ENCODE measurements around the gene RNPS1.

The RNPS1 gene

DNA sequence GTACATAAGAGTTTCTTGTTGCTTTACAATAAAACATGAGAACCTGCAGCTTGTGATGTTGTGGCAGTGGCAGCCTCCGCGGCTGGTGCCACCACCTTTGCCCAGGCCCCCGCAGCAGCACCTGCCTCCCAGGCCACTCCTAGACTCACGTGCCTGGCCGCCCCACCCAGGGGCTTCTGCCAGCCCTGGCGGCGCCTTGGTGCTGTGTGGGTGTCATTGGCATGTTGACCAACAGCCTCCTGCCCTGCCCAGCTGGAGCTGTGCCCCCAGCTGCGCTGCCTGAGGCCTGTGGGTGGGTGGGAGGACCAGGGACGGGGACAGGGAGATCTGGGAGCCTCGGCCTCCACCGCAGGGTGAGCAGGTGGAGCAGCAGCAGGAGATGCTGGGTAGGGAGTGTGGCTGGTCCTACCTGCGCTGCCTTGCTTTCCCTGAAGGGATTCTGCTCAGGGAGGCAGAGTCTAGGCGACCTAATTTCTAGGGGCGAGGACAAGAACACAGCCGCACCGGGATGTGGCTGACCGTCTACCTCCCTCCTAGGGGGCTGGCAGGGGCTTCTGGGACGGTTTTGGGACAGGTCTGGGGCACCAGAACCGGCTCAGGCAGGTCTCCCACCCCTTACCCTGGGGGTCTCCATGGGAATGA lies 32.1 kb downstream of the RNPS1 start:
- ATAC-seq = no peak
- H3K27me3 Mint-ChIP-seq = no peaks in the 10 kb centered on the region
- H3K4me3 Mint-ChIP-seq = no peak overlapping the region
- H3K9me3 Mint-ChIP-seq = no peaks in the 10 kb centered on the region
- no peaks in the 10 kb centered on the region for H3K4me1 Mint-ChIP-seq
- H3K27ac Mint-ChIP-seq = no peak overlapping the region
- H3K36me3 Mint-ChIP-seq = peaks cover 41% of the 10 kb centered on the region

DNA sequence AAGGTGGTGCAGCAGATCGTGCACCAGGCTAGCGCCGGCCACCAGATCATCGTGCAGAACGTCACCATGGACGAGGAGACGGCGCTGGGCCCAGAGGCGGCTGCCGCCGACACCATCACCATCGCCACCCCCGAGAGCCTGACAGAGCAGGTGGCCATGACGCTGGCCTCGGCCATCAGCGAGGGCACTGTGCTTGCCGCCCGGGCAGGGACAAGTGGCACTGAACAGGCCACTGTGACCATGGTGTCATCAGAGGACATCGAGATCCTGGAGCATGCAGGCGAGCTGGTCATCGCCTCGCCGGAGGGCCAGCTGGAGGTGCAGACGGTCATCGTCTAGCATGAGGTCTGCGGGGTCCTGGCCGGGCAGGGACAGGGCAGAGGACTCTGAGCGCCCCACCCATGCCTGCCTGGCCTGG lies 32.7 kb downstream of the RNPS1 start:
- H3K27ac Mint-ChIP-seq = no peak overlapping the region
- no peak overlapping the region for H3K4me3 Mint-ChIP-seq
- no peaks in the 10 kb centered on the region for H3K9me3 Mint-ChIP-seq
- H3K27me3 Mint-ChIP-seq = no peaks in the 10 kb centered on the region
- ATAC-seq = no peak
- H3K36me3 Mint-ChIP-seq = peaks cover 42% of the 10 kb centered on the region
- no peaks in the 10 kb centered on the region for H3K4me1 Mint-ChIP-seq

DNA sequence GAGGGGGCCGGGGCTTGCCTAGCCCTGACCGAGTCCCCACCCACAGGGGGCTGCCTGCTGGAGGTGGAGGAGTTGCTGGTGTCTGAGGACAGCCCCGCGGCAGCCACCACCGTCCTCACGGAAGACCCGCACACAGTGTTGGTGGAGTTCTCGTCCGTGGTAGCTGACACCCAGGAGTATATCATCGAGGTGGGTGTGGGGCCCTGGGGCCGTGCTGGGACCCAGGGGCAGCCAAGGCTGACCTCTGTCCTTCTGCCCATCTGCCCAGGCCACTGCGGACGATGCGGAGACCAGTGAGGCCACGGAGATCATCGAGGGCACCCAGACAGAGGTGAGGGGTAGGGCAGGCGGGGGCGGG lies 33.1 kb downstream of the RNPS1 start:
- no peaks in the 10 kb centered on the region for H3K27me3 Mint-ChIP-seq
- H3K4me1 Mint-ChIP-seq = no peaks in the 10 kb centered on the region
- ATAC-seq = no peak
- H3K36me3 Mint-ChIP-seq = peaks cover 45% of the 10 kb centered on the region
- no peak overlapping the region for H3K27ac Mint-ChIP-seq
- H3K4me3 Mint-ChIP-seq = no peak overlapping the region
- no peaks in the 10 kb centered on the region for H3K9me3 Mint-ChIP-seq

DNA sequence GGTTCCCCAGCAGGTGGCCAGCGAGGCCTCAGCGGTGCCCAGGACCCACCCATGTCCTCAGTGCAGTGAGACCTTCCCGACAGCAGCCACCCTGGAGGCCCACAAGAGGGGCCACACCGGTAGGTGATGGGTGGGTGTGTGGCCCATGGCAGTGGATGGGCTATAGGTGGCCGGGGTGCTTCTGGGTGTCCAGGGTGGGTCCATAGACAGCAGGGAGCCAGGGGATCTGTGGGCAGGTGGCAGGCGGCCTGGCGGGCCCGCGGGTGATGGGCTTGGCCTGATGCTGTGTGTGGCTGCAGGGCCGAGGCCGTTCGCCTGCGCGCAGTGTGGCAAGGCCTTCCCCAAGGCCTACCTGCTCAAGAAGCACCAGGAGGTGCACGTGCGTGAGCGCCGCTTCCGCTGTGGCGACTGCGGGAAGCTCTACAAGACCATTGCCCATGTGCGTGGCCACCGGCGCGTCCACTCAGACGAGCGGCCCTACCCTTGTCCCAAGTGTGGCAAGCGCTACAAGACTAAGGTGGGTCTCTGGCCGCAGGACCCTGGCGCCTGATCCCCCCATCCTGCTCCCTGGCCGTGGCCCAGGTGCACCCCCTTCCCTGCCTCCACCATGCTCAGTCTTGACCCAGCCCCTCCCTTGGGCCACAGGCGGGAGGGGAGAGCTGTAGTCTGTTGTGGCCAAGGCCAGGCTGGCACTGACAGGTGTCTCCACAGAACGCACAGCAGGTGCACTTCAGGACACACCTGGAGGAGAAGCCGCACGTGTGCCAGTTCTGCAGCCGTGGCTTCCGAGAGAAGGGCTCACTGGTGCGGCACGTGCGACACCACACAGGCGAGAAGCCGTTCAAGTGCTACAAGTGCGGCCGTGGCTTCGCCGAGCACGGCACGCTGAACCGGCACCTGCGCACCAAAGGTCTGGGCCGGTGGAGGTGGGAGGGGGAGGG lies 33.8 kb downstream of the RNPS1 start:
- H3K4me1 Mint-ChIP-seq = no peaks in the 10 kb centered on the region
- H3K4me3 Mint-ChIP-seq = no peak overlapping the region
- H3K27ac Mint-ChIP-seq = no peak overlapping the region
- H3K27me3 Mint-ChIP-seq = no peaks in the 10 kb centered on the region
- H3K9me3 Mint-ChIP-seq = no peaks in the 10 kb centered on the region
- H3K36me3 Mint-ChIP-seq = peaks cover 45% of the 10 kb centered on the region
- no peak for ATAC-seq

DNA sequence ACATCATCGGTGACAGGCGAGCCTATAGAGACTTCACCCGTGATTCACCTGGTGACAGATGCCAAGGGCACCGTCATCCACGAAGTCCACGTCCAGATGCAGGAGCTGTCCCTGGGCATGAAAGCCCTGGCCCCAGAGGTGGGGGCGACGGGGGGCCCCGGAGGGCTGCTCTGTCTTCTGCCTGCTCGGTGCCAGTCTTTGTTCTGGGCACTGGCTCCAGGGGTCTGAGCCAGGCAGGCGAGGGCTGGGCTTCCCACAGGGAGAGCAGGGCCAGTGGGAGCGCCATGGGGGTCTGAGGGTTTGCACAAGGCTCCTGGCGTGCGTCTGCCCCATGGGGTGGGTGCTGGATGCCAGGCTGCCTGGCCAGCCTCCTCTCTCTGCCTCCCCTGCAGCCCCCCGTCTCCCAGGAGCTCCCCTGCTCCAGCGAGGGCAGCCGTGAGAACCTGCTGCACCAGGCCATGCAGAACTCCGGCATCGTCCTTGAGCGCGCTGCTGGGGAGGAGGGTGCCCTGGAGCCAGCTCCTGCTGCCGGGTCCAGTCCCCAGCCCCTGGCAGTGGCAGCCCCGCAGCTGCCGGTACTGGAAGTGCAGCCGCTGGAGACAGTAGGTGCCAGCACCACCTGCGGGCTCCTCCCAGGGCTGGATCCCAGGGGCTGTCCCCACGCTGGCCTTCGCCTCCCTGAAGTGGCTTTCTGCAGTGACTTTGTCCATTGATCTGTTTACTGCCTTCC lies 34.7 kb downstream of the RNPS1 start:
- Mint-ChIP-seq H3K27me3 (no peaks in the 10 kb centered on the region), H3K27ac (no peak overlapping the region), H3K9me3 (no peaks in the 10 kb centered on the region), H3K4me1 (no peaks in the 10 kb centered on the region), H3K4me3 (no peak overlapping the region), H3K36me3 (peaks cover 49% of the 10 kb centered on the region)
- ATAC-seq = no peak

DNA sequence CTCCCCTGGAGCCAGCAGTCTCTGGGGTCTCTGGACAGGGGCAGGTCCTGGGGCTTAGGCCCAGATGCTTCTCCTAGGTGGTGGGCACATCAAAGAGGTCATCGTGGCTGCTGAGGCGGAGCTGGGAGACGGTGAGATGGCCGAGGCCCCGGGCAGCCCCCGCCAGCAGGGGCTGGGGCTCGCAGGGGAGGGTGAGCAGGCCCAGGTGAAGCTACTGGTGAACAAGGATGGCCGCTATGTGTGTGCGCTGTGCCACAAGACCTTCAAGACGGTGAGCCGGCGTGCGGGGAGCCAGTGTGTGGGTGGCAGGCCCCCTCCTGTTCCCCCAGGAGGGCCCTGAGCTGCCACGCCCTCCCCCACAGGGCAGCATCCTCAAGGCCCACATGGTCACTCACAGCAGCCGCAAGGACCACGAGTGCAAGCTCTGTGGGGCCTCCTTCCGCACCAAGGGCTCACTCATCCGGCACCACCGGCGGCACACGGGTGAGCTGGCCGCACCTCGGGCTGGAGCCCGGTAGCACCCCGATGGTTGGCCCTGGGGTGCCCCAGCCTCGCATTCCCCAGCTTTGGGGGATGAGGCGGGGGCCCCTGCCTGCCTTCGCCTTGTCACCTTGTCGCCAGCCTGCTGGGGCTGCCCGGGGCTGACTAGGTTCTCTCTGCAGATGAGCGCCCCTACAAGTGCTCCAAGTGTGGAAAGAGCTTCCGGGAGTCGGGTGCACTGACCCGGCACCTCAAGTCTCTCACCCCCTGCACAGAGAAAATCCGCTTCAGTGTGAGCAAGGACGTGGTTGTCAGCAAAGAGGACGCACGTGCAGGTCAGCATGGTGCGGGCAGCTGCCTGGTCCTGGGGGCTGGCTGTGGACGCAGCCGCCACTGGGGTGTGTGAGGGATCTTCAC lies 35.6 kb downstream of the RNPS1 start:
- Mint-ChIP-seq H3K36me3 (peaks cover 49% of the 10 kb centered on the region), H3K9me3 (no peaks in the 10 kb centered on the region), H3K27me3 (no peaks in the 10 kb centered on the region), H3K27ac (no peak overlapping the region), H3K4me3 (no peak overlapping the region), H3K4me1 (no peaks in the 10 kb centered on the region)
- ATAC-seq = no peak

DNA sequence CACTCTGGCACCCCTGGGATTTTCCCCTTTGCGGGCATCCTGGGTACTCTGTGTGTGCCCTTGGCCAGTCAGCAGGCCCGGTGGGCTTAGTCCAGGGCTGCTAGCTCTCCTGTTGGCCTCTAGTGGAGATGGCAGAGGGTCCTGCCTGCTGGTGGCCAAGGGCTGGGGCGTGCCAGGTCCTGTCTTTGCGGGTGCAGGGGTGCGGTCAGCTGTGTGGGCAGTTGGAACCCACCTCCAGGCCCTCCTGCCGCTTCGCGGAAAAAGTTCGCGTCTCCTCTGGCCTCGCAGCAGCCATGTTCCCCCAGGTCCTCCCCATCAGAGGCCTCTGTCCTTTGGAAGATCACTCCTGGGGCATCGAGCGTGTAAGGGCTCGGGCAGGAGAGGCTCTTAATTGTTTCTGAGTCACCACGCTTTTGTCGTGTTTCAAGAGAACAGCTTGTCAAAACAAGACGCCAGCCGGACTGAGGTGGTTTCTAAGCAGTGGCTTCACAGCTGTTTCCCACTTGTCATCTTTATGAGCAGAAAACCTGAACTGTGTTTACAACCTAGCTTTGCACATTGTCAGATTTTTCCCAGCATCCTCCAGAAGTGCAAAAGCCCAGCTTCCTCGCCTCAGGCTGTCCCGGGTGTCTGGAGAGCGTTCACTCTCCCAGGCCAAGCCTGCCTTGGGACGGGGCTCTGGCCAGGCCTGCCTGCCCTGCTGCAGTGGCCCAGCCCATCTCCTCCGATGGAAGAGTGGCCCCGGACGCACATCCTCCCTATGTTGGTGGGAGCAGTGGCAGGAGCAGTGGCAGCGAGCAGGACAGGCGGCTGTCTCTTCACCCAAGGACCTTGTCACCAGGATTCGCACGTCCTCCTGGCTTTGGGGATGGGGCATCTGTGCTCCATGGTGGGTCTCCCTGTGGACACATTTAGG lies 36.7 kb downstream of the RNPS1 start:
- no peaks in the 10 kb centered on the region for H3K27me3 Mint-ChIP-seq

DNA sequence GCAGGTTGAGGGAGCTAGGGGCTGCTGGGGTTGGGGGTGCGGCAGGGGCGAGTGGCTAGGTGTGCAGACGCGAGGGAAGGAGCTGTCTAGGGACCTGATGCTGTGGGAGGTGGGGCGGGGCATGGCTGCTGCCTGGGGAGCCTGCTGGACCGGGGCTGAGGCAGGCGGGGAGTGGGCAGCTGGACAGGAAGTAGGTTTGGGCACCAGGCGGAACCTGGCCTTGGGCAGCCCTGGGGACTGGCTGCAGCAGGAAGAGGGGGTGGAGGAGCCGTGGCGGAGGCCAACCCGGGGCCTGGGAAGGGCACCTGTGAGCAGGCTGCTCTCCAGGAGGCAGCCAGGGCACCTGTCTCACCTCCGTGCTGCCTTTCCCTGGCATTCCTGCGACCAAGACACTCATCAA lies 37.5 kb downstream of the RNPS1 start:
- H3K27me3 Mint-ChIP-seq = no peaks in the 10 kb centered on the region
- ATAC-seq = no peak
- no peaks in the 10 kb centered on the region for H3K4me1 Mint-ChIP-seq
- H3K36me3 Mint-ChIP-seq = peaks cover 43% of the 10 kb centered on the region
- H3K4me3 Mint-ChIP-seq = no peak overlapping the region
- H3K9me3 Mint-ChIP-seq = no peaks in the 10 kb centered on the region
- H3K27ac Mint-ChIP-seq = no peak overlapping the region

More for the DNA sequence above, 36.7 kb downstream of the RNPS1 start:
- Mint-ChIP-seq H3K4me3 (no peak overlapping the region), H3K27ac (no peak overlapping the region), H3K9me3 (no peaks in the 10 kb centered on the region), H3K4me1 (no peaks in the 10 kb centered on the region), H3K36me3 (peaks cover 49% of the 10 kb centered on the region)
- no peak for ATAC-seq

DNA sequence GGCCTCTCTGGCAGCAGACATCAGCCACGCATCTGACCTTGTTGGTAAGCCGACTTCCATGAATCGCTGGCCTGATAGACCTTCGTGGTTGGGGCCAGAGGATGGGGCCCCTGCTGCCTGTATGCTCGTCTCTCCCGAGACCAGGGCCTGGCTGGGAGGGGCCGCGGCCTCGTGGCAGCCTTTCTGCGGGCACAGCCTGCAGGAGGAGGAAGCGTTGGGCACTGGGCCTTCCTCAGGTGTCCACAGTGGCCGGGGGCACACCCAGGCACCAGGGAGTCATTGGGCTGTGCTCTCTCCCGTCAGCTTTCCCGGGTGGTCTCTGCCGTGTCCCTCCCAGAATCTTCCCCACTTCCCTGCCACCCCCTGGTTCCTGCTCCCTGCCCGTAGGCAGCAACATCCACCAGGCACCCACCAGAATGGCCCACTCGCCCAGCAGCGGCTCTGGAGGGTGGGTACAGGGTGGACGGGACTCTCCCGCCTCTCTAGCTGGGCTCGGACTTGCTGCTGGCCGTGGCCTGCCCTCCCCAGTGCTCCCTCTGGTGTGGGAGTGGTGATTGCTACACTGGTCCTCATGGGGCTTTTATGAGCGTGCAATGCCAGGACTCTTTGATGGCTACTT lies 38.2 kb downstream of the RNPS1 start:
- H3K9me3 Mint-ChIP-seq = no peaks in the 10 kb centered on the region
- no peak overlapping the region for H3K4me3 Mint-ChIP-seq
- ATAC-seq = no peak
- peaks cover 3% of the 10 kb centered on the region for H3K4me1 Mint-ChIP-seq
- no peaks in the 10 kb centered on the region for H3K27me3 Mint-ChIP-seq
- H3K27ac Mint-ChIP-seq = no peak overlapping the region
- peaks cover 36% of the 10 kb centered on the region for H3K36me3 Mint-ChIP-seq

DNA sequence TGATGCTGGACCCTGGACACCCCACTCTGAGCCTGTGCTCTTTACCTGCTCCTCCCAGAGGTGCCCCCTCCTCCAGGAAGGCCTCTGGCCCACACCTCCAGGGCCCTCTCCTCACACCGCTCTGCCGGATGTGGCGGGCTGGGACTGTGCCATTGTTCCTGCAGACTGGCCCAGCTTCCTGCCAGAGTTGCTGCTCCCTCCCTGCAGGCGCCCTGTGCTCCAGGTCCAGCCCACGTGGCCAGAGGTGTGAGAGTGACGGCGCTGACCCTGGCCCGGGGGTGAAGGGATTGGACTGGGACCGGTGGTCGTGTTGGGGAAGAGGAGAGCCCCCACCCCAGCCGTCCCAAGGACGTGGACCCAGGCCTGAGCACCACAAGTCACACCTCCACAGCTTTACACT lies 38.8 kb downstream of the RNPS1 start:
- Mint-ChIP-seq H3K27ac (no peak overlapping the region), H3K4me1 (peaks cover 10% of the 10 kb centered on the region), H3K9me3 (no peaks in the 10 kb centered on the region), H3K27me3 (no peaks in the 10 kb centered on the region), H3K4me3 (no peak overlapping the region), H3K36me3 (peaks cover 31% of the 10 kb centered on the region)
- ATAC-seq = no peak

DNA sequence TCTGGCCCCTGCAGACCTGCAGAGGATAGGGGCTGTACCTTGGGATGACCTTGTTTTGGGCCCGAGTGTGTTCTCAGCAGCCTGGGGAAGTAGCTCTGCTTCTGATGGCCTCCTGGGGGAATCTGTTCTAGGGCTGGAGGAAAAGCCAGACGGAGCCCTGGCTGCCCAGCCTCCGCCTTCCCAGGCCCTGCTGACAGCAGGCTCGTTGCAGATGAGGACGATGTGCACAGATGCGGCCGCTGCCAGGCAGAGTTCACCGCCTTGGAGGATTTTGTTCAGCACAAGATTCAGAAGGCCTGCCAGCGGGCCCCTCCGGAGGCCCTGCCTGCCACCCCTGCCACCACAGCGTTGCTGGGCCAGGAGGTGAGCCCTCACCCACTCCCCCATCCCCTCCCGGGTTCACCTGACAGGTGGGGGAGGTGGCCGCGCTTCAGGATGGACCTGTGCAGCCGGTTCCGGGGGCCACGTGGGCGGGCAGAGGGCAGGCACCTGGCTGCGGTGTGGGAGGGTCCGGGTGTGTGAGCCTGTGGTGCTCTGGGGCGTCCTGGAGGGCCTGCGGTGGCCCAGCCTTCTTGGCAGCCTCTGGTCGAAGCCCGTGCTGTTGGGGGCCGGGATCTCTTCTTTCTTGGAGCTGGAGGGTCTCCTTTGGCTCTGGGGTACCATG lies 39.6 kb downstream of the RNPS1 start:
- ATAC-seq = no peak
- Mint-ChIP-seq H3K9me3 (no peaks in the 10 kb centered on the region), H3K27me3 (no peaks in the 10 kb centered on the region), H3K4me1 (peaks cover 12% of the 10 kb centered on the region), H3K27ac (no peak overlapping the region), H3K4me3 (no peak overlapping the region), H3K36me3 (peaks cover 24% of the 10 kb centered on the region)

DNA sequence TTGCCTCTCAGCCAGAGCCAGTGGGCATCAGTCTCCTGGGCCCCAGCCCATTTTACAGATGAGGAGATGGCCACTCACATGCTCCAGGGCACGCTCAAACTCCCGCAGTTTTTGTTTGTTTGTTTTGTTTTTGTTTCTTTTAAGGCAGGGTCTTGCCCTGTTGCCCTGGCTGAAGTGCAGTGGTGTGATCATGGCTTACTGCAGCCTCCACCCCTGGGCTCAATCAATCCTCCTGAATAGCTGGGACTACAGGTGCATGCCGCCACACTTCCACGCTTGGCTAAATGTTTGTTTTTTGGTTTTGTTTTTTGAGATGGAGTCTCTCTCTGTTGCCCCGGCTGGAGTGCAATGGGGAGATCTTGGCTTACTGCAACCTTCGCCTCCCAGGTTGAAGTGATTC lies 41.0 kb downstream of the RNPS1 start:
- peaks cover 22% of the 10 kb centered on the region for H3K36me3 Mint-ChIP-seq
- H3K27ac Mint-ChIP-seq = no peak overlapping the region
- H3K4me1 Mint-ChIP-seq = peaks cover 12% of the 10 kb centered on the region
- no peaks in the 10 kb centered on the region for H3K9me3 Mint-ChIP-seq
- ATAC-seq = no peak
- no peaks in the 10 kb centered on the region for H3K27me3 Mint-ChIP-seq
- no peak overlapping the region for H3K4me3 Mint-ChIP-seq

DNA sequence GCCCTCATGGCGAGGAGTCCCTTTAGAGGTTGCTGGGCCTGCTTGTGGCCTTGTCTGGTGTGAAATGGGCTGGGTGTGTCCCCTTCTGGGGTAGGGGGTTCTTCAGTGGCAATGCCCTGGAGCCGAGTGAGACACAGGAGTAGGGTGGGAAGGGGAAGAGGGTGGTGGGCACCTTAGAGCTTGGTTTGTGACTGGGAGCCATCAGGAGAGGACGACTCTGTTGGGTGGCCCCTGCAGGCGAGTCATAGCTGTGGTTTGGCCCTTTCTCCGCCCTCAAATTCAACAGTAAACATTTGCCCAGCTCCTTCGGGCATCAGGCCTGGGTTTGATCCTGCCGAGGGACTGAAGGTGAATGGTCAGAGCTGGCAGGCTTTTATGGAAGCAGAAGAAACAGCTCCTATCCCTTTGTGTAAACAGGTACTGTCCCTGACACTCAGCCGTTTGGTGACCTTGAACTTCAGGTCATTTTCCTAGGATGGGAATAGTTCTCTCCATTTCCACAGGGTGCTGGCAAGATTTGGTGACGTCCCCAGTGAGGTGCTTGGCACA lies 41.6 kb downstream of the RNPS1 start:
- H3K4me1 Mint-ChIP-seq = peaks cover 12% of the 10 kb centered on the region
- ATAC-seq = no peak
- no peaks in the 10 kb centered on the region for H3K27me3 Mint-ChIP-seq
- H3K27ac Mint-ChIP-seq = no peak overlapping the region
- H3K36me3 Mint-ChIP-seq = peaks cover 16% of the 10 kb centered on the region
- no peaks in the 10 kb centered on the region for H3K9me3 Mint-ChIP-seq
- H3K4me3 Mint-ChIP-seq = no peak overlapping the region
